HepG2 (cell line): ENCODE measurements around the gene OS9. TPM values are rescaled to one million over a fixed set of nuclear protein-coding genes. Genes with fewer than 3 reads are reported as not detected.

ENCODE experiments used
- AKAP8 ChIP-seq: sonication (generic); formaldehyde crosslinking; IDR thresholded peaks from 2 replicates; pipeline ENCODE4 v1.5.1; 2020; ENCODE audit warnings: mild to moderate bottlenecking, missing genetic modification reagents
- DNMT3B ChIP-seq: conservative IDR thresholded peaks from 2 replicates; pipeline ENCODE4 v1.6.1; 2016; ENCODE audit warnings: missing biosample characterization, control low read depth
- ETV6 ChIP-seq: sonication (generic); formaldehyde crosslinking; conservative IDR thresholded peaks from 2 replicates; pipeline ENCODE4 v1.4.0; 2020; ENCODE audit warnings: missing genetic modification reagents
- KLF6 ChIP-seq: IDR thresholded peaks from 2 replicates; pipeline ENCODE4 v1.8.0; 2016; ENCODE audit warnings: missing biosample characterization, missing genetic modification reagents
- NFKB2 ChIP-seq: sonication (generic); formaldehyde crosslinking; IDR thresholded peaks from 2 replicates; pipeline ENCODE4 v1.4.0; 2020; ENCODE audit warnings: missing genetic modification reagents, borderline replicate concordance
- PCBP2 ChIP-seq: fragments of 200-400 bp; formaldehyde crosslinking; optimal IDR thresholded peaks from 2 replicates; pipeline ENCODE3; 2018; ENCODE audit warnings: low read length, low read depth; ENCODE audit not compliant: poor library complexity, severe bottlenecking
- SIX1 ChIP-seq: sonication (generic); formaldehyde crosslinking; IDR thresholded peaks from 2 replicates; pipeline ENCODE4 v1.4.0; 2020; ENCODE audit warnings: missing genetic modification reagents, borderline replicate concordance
- SMARCC2 ChIP-seq: fragments of 450-650 bp; IDR thresholded peaks from 2 replicates; pipeline ENCODE4 v1.6.1; 2017; ENCODE audit warnings: antibody characterized with exemption, mild to moderate bottlenecking
- SRF ChIP-seq: IDR thresholded peaks from 2 replicates; pipeline ENCODE4 v1.6.1; 2011; ENCODE audit warnings: mild to moderate bottlenecking, low read depth, low read length, moderate library complexity
- SRY ChIP-seq: sonication (generic); formaldehyde crosslinking; IDR thresholded peaks from 2 replicates; pipeline ENCODE4 v1.8.0; 2022; ENCODE audit warnings: mild to moderate bottlenecking, missing genetic modification reagents
- U2AF1 ChIP-seq: fragments of 200-400 bp; formaldehyde crosslinking; optimal IDR thresholded peaks from 2 replicates; pipeline ENCODE3; 2017; ENCODE audit warnings: mild to moderate bottlenecking, low read depth, low read length
- ZMAT3 ChIP-seq: sonication (generic); formaldehyde crosslinking; conservative IDR thresholded peaks from 2 replicates; pipeline ENCODE4 v1.7.0; 2021; ENCODE audit warnings: missing genetic modification reagents
- ZNF205 ChIP-seq: IDR thresholded peaks from 2 replicates; pipeline ENCODE4 v1.6.1; 2018; ENCODE audit warnings: missing biosample characterization, missing genetic modification reagents
- ZNF34 ChIP-seq: sonication (generic); formaldehyde crosslinking; IDR thresholded peaks from 2 replicates; pipeline ENCODE4 v1.4.0; 2020; ENCODE audit warnings: mild to moderate bottlenecking, missing genetic modification reagents, borderline replicate concordance
- ZNF589 ChIP-seq: sonication (generic); formaldehyde crosslinking; conservative IDR thresholded peaks from 2 replicates; pipeline ENCODE4 v1.8.0; 2022; ENCODE audit warnings: mild to moderate bottlenecking, moderate library complexity, missing genetic modification reagents
- polyA plus RNA-seq, 8 experiments: library from polyadenylated mRNA; depleted of rRNA in 3 of 8; stranded (reverse) in 7 of 8; unstranded in 1 of 8; fragments of >200 nt; fragmentation: Illumina TruSeq in 4 of 8; extraction: Trizol in 4 of 8; gene quantifications; 2 replicates each; pipeline versions ENCODE4 v1.2.1 to v1.2.3, GENCODE V29; 2011 to 2016; ENCODE audit warnings: low read depth in 4 of 8, missing spikeins in 1 of 8, mixed read lengths in 1 of 8; ENCODE audit not compliant: insufficient read depth in 1 of 8
- total RNA-seq, 5 experiments: library from RNA; depleted of rRNA; stranded (reverse); fragments of >200 nt; fragmentation: Illumina TruSeq; extraction: Trizol; gene quantifications; 2 replicates each; pipeline ENCODE4 v1.2.3, GENCODE V29; 2016; ENCODE audit warnings: low read depth in 1 of 5
- TF ChIP-seq, protein P1 (sequence below): sonication (generic); formaldehyde crosslinking; IDR thresholded peaks from 2 replicates; pipeline ENCODE4 v1.5.1; 2020; ENCODE audit warnings: mild to moderate bottlenecking, missing genetic modification reagents, borderline replicate concordance
- TF ChIP-seq, protein P2 (sequence below): IDR thresholded peaks from 2 replicates; pipeline ENCODE4 v1.6.1; 2016; ENCODE audit warnings: missing compliant biosample characterization, missing genetic modification reagents, borderline replicate concordance
- TF ChIP-seq, protein P3 (sequence below): sonication (generic); formaldehyde crosslinking; IDR thresholded peaks from 2 replicates; pipeline ENCODE4 v1.4.0; 2020; ENCODE audit warnings: missing genetic modification reagents

OS9 gene
- total and polyA plus RNA-seq, 2 of the 13 experiments (the other 11 are each of a cell fraction or from before 2014, with no cell fraction given): 156 to 206 TPM

DNA sequence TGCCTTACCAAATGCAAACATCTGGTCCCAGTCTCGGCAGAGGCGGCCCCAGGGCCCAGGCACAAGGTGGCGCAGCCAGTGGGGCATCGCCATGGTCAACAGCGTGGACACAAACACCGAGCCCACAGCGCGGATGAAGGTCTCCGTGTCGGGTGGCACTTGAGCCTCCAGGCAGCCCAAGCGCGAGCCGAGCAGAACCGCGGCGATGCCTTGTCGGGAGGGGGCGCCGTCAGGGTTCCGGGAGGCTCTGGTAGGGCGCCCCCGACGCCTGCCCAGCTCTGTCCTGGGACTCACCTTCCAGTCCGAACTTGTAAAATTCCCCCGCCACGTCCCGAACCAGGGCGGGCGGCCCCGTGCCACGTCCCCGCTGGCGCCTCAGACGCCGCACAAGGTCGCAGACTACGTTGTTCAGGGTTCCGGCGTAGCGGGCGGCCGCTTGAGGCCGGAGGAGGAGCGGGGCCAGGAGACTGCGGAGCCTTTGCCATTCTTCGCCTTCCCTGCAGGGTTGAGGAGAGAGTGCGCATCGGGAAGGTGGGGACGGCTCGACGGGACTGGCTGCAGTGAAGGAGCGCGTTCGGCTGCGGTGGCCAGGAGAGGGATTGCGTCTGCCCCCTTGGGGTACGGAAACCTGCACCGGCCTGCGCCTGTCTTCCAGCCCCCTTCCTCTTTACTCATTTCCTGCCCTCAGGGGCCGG is 71.2 kb downstream of the OS9 start (continued):
- TF ChIP-seq, protein P1, sequence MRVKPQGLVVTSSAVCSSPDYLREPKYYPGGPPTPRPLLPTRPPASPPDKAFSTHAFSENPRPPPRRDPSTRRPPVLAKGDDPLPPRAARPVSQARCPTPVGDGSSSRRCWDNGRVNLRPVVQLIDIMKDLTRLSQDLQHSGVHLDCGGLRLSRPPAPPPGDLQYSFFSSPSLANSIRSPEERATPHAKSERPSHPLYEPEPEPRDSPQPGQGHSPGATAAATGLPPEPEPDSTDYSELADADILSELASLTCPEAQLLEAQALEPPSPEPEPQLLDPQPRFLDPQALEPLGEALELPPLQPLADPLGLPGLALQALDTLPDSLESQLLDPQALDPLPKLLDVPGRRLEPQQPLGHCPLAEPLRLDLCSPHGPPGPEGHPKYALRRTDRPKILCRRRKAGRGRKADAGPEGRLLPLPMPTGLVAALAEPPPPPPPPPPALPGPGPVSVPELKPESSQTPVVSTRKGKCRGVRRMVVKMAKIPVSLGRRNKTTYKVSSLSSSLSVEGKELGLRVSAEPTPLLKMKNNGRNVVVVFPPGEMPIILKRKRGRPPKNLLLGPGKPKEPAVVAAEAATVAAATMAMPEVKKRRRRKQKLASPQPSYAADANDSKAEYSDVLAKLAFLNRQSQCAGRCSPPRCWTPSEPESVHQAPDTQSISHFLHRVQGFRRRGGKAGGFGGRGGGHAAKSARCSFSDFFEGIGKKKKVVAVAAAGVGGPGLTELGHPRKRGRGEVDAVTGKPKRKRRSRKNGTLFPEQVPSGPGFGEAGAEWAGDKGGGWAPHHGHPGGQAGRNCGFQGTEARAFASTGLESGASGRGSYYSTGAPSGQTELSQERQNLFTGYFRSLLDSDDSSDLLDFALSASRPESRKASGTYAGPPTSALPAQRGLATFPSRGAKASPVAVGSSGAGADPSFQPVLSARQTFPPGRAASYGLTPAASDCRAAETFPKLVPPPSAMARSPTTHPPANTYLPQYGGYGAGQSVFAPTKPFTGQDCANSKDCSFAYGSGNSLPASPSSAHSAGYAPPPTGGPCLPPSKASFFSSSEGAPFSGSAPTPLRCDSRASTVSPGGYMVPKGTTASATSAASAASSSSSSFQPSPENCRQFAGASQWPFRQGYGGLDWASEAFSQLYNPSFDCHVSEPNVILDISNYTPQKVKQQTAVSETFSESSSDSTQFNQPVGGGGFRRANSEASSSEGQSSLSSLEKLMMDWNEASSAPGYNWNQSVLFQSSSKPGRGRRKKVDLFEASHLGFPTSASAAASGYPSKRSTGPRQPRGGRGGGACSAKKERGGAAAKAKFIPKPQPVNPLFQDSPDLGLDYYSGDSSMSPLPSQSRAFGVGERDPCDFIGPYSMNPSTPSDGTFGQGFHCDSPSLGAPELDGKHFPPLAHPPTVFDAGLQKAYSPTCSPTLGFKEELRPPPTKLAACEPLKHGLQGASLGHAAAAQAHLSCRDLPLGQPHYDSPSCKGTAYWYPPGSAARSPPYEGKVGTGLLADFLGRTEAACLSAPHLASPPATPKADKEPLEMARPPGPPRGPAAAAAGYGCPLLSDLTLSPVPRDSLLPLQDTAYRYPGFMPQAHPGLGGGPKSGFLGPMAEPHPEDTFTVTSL (CRISPR knock-in tag): 0 out of 2 replicates have a peak, but pooled peaks have one; percentile 24
- TF ChIP-seq SRF: no peak
- TF ChIP-seq NFKB2 (CRISPR knock-in tag): no peak; the same call in 1 of the 2 replicates
- TF ChIP-seq SMARCC2: no peak
- no peak for TF ChIP-seq SRY (CRISPR knock-in tag)
- TF ChIP-seq ZNF205 (CRISPR knock-in tag): no peak
- no peak for TF ChIP-seq ZNF34 (CRISPR knock-in tag)
- no peak for TF ChIP-seq KLF6 (CRISPR knock-in tag)
- TF ChIP-seq PCBP2: no peak
- TF ChIP-seq SIX1 (CRISPR knock-in tag): no peak
- TF ChIP-seq DNMT3B (CRISPR knock-in tag): no peak
- no peak for TF ChIP-seq ZMAT3 (CRISPR knock-in tag)
- 0 out of 2 replicates have a peak, but pooled peaks have one; percentile 30 for TF ChIP-seq ETV6 (CRISPR knock-in tag)
- no peak for TF ChIP-seq U2AF1
- no peak for TF ChIP-seq AKAP8
- 0 out of 2 replicates have a peak, but pooled peaks have one; percentile 78 for TF ChIP-seq ZNF589 (CRISPR knock-in tag)
- TF ChIP-seq, protein P2, sequence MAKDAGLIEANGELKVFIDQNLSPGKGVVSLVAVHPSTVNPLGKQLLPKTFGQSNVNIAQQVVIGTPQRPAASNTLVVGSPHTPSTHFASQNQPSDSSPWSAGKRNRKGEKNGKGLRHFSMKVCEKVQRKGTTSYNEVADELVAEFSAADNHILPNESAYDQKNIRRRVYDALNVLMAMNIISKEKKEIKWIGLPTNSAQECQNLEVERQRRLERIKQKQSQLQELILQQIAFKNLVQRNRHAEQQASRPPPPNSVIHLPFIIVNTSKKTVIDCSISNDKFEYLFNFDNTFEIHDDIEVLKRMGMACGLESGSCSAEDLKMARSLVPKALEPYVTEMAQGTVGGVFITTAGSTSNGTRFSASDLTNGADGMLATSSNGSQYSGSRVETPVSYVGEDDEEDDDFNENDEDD (CRISPR knock-in tag): peak; percentile 42; the same call in 1 of the 2 replicates
- TF ChIP-seq, protein P3, sequence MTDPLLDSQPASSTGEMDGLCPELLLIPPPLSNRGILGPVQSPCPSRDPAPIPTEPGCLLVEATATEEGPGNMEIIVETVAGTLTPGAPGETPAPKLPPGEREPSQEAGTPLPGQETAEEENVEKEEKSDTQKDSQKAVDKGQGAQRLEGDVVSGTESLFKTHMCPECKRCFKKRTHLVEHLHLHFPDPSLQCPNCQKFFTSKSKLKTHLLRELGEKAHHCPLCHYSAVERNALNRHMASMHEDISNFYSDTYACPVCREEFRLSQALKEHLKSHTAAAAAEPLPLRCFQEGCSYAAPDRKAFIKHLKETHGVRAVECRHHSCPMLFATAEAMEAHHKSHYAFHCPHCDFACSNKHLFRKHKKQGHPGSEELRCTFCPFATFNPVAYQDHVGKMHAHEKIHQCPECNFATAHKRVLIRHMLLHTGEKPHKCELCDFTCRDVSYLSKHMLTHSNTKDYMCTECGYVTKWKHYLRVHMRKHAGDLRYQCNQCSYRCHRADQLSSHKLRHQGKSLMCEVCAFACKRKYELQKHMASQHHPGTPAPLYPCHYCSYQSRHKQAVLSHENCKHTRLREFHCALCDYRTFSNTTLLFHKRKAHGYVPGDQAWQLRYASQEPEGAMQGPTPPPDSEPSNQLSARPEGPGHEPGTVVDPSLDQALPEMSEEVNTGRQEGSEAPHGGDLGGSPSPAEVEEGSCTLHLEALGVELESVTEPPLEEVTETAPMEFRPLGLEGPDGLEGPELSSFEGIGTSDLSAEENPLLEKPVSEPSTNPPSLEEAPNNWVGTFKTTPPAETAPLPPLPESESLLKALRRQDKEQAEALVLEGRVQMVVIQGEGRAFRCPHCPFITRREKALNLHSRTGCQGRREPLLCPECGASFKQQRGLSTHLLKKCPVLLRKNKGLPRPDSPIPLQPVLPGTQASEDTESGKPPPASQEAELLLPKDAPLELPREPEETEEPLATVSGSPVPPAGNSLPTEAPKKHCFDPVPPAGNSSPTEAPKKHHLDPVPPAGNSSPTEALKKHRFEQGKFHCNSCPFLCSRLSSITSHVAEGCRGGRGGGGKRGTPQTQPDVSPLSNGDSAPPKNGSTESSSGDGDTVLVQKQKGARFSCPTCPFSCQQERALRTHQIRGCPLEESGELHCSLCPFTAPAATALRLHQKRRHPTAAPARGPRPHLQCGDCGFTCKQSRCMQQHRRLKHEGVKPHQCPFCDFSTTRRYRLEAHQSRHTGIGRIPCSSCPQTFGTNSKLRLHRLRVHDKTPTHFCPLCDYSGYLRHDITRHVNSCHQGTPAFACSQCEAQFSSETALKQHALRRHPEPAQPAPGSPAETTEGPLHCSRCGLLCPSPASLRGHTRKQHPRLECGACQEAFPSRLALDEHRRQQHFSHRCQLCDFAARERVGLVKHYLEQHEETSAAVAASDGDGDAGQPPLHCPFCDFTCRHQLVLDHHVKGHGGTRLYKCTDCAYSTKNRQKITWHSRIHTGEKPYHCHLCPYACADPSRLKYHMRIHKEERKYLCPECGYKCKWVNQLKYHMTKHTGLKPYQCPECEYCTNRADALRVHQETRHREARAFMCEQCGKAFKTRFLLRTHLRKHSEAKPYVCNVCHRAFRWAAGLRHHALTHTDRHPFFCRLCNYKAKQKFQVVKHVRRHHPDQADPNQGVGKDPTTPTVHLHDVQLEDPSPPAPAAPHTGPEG: no peak
